GM12864 (cell line): ENCODE data around the gene NDP.

ENCODE experiments used
- DNase-seq: peaks from one replicate; pipeline ENCODE4 v3.0.0-alpha.2; 2011; ENCODE audit warnings: low read depth
- H3K4me3 ChIP-seq: 2 replicates; pipeline ENCODE4 v1.5.1; 2011; ENCODE audit warnings: mild to moderate bottlenecking, low read depth, low read length, control low read depth
- CTCF ChIP-seq: IDR thresholded peaks from 2 replicates; pipeline ENCODE4 v1.5.1; 2011; ENCODE audit warnings: low read depth, mild to moderate bottlenecking, moderate library complexity, low read length, control low read depth, inconsistent platforms; ENCODE audit errors: missing control alignments

The NDP gene

GRCh38 chrX:43963726-43964125 lies 9.5 kb downstream of the NDP start:
- H3K4me3 ChIP-seq, result no peak overlapping the region
- no peak for TF ChIP-seq CTCF
- DNase-seq, result no peak

- DNase-seq, result no peak
- no peak for TF ChIP-seq CTCF
- H3K4me3 ChIP-seq, result no peak overlapping the region
Measured at GRCh38 chrX:43962636-43963035, 10.6 kb downstream of the NDP start.

GRCh38 chrX:43961699-43962098 lies 11.5 kb downstream of the NDP start:
- peak; percentile 15 for TF ChIP-seq CTCF
- no peak for DNase-seq
- no peak overlapping the region for H3K4me3 ChIP-seq

- H3K4me3 ChIP-seq, result no peak overlapping the region
Measured at GRCh38 chrX:43958529-43958928, 14.7 kb downstream of the NDP start.

GRCh38 chrX:43956034-43956433 lies 17.2 kb downstream of the NDP start:
- H3K4me3 ChIP-seq, result no peak overlapping the region
- TF ChIP-seq CTCF, result no peak
- no peak for DNase-seq

More at GRCh38 chrX:43958529-43958928, 14.7 kb downstream of the NDP start:
- peak; percentile 50 for TF ChIP-seq CTCF
- no peak for DNase-seq

- TF ChIP-seq CTCF, result no peak
- no peak overlapping the region for H3K4me3 ChIP-seq
- no peak for DNase-seq
Measured at GRCh38 chrX:43953218-43953617, 20.0 kb downstream of the NDP start.

- TF ChIP-seq CTCF, result no peak
- no peak overlapping the region for H3K4me3 ChIP-seq
- DNase-seq, result no peak
Measured at GRCh38 chrX:43949669-43950068, 23.5 kb downstream of the NDP start.
